Measurements from ENCODE around the gene GLI2. TPM values are rescaled to one million over a fixed set of nuclear protein-coding genes. Genes with fewer than 3 reads are reported as not detected.

GLI2 gene
- total and polyA plus RNA-seq, 8 donors, result 8.5 to 26.1 (median 18.4) TPM

DNA sequence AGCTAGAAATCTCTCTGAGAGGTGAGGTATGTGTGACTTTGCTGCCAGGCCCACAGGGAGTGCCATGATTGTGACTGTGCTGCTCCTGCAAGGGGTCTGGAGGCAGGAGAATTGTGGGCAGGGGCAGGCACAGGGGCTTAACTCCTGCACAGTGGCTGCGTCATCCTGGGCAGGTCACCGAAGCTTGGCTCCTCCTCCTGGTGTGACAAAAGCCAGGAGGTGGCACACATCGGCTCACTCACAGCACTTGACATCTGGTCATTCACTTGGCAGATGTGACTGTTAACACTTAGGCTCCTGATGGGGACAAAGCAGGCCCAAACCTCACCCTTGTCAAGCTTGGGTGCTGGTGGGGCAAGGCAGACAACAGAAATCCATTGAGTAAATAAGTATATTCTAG, 36.4 kb upstream of the GLI2 start:
- H3K4me1 ChIP-seq, result peaks cover 0 to 4% of the 10 kb centered on the region in 2 donors
- no peak overlapping the region for H3K27ac ChIP-seq
- DNase-seq (no peak), ATAC-seq (no peak)
- H3K27me3 ChIP-seq, result peaks cover 15 to 60% of the 10 kb centered on the region in 2 donors
- TF ChIP-seq, protein P1, sequence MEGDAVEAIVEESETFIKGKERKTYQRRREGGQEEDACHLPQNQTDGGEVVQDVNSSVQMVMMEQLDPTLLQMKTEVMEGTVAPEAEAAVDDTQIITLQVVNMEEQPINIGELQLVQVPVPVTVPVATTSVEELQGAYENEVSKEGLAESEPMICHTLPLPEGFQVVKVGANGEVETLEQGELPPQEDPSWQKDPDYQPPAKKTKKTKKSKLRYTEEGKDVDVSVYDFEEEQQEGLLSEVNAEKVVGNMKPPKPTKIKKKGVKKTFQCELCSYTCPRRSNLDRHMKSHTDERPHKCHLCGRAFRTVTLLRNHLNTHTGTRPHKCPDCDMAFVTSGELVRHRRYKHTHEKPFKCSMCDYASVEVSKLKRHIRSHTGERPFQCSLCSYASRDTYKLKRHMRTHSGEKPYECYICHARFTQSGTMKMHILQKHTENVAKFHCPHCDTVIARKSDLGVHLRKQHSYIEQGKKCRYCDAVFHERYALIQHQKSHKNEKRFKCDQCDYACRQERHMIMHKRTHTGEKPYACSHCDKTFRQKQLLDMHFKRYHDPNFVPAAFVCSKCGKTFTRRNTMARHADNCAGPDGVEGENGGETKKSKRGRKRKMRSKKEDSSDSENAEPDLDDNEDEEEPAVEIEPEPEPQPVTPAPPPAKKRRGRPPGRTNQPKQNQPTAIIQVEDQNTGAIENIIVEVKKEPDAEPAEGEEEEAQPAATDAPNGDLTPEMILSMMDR (IDR thresholded peaks at IDR 0.05), result no peak
- no peak overlapping the region for H3K4me3 ChIP-seq
- H3K9me3 ChIP-seq, result no peaks in the 10 kb centered on the region
- intact Hi-C loops (cut with DNase I), result loop anchor here in 1 of 2 donors (10.0 kb wide), 1 partner anchor 376 kb away; no protein-coding TSS in a partner anchor
- H3K36me3 ChIP-seq, result no peaks in the 10 kb centered on the region

DNA sequence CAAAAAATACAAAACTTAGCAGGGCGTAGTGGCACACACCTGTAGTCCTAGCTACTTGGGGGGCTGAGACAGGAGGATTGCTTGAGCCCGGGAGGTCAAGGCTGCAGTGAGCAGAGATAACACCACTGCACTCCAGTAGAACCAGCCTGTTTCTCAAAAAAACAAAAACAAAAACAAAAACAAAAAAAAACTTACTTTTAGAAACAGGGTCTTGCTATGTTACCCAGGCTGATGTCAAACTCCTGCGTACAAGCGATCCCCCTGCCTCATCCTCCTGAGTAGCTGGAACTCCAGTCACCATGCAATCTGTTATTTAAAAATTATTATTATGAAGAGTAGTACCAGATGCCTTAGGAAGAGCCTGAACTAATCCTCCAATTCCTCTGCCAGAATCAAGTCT, 35.0 kb upstream of the GLI2 start:
- intact Hi-C loops (cut with DNase I), result no loop called here
- no peak for ATAC-seq

DNA sequence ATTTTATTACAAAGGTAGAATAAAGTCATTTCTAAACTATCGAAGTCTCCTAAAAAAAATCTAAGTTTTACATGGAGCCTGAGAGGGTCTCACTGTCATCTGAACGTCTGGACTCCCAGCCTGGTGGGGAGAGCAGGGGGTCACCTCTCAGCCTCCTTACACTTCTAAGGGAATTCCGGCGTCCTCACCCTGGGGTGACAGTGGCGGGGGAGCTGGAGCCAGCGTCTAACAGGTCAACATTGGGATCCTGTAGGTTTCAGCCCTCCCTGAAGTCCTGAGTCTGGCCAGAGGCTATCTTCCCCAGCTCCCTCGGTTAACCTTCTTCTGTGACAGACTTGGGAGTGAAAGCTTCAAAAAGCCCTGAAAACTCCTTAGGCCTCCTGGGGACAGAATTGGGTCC, 34.6 kb upstream of the GLI2 start:
- ATAC-seq (no peak), DNase-seq (no peak)
- TF ChIP-seq, protein P1 (IDR thresholded peaks at IDR 0.05), result no peak
- H3K4me3 ChIP-seq, result no peak overlapping the region
- H3K36me3 ChIP-seq, result no peaks in the 10 kb centered on the region
- H3K9me3 ChIP-seq, result no peaks in the 10 kb centered on the region
- intact Hi-C loops (cut with DNase I), result no loop called here
- no peaks in the 10 kb centered on the region for H3K4me1 ChIP-seq
- H3K27ac ChIP-seq, result no peak overlapping the region
- peaks cover 3 to 48% of the 10 kb centered on the region in 2 donors for H3K27me3 ChIP-seq

More for the DNA sequence above, 35.0 kb upstream of the GLI2 start:
- no peaks in the 10 kb centered on the region for H3K9me3 ChIP-seq
- H3K4me3 ChIP-seq, result no peak overlapping the region
- TF ChIP-seq, protein P1 (IDR thresholded peaks at IDR 0.05), result no peak
- H3K36me3 ChIP-seq, result no peaks in the 10 kb centered on the region
- no peak overlapping the region for H3K27ac ChIP-seq
- H3K4me1 ChIP-seq, result peaks cover 0 to 3% of the 10 kb centered on the region in 2 donors
- no peak for DNase-seq
- peaks cover 6 to 52% of the 10 kb centered on the region in 2 donors for H3K27me3 ChIP-seq

DNA sequence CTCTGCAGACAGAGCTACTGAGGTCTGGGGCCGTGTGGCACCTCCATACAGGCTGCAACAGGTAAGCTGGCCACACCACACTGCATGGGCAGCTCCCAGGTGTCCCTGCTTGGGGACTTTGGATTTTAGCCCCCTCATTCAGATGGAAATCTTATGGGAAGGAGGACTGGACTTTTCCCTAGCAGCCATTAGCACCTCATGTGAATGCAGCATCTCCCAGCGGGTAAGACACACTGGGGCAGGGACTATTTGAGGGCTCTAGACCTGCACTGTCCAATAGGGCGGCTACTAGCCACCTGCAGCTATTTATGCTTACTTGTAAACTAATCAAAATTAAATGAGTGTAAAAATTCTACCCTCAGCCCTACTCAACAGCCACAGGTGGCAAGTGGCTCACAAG, 34.2 kb upstream of the GLI2 start:
- no peaks in the 10 kb centered on the region for H3K36me3 ChIP-seq
- no peak for DNase-seq
- ATAC-seq, result no peak
- H3K9me3 ChIP-seq, result no peaks in the 10 kb centered on the region
- intact Hi-C loops (cut with DNase I), result no loop called here
- H3K4me1 ChIP-seq, result no peaks in the 10 kb centered on the region
- H3K27ac ChIP-seq, result no peak overlapping the region
- TF ChIP-seq, protein P1 (IDR thresholded peaks at IDR 0.05), result no peak
- H3K4me3 ChIP-seq, result no peak overlapping the region
- peaks cover 0 to 44% of the 10 kb centered on the region in 2 donors for H3K27me3 ChIP-seq

DNA sequence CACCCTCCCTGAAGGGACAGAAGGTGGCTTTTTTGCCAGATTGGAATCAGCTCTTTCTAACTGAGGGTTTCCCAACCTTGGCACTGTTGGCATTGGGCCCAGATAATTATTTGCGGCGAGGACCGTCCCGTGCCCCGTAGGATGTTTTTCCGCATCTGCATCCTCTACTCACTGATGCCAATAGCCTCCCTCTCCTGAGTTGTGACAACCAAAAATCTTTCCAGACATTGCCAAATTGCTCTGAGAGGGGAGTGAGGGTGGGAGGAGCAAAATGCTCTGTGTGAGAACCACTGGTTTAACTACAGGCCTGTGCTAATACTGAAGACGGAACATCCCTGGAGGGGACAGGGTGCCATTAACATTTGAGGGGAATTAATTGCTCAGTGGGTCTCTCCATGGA, 33.6 kb upstream of the GLI2 start:
- ATAC-seq, result no peak
- TF ChIP-seq, protein P1 (IDR thresholded peaks at IDR 0.05), result no peak
- Histone ChIP-seq H3K27ac (no peak overlapping the region), H3K4me3 (no peak overlapping the region), H3K36me3 (no peaks in the 10 kb centered on the region), H3K9me3 (no peaks in the 10 kb centered on the region), H3K4me1 (no peaks in the 10 kb centered on the region), H3K27me3 (peaks cover 0 to 38% of the 10 kb centered on the region in 2 donors)
- intact Hi-C loops (cut with DNase I), result no loop called here
- DNase-seq, result no peak

All from left lung (tissue), 10 donors.